ENCODE results near the gene SLC9A3.

DNA sequence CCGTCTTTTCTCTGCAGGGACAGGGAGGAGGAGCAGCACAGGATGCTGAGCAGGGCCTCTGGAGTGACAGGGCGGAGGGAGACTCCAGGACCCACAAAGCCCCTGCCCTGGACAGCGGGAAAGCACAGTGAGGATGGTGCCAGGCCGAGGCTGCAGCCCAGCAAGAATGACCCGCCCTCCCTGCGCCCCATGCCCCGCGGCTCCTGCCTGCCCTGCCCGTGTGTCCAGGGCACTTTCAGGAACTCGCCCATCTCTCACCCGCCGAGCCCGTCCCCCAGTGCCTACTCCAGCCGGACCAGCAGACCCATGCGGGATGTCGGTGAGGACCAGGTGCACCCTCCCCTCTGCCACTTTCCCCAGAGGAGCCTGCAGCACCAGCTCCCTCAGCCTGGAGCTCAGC, 90.4 kb downstream of the SLC9A3 start:
- TF ChIP-seq POLR2A (IDR thresholded peaks at IDR 0.05; ENCODE audit: borderline replicate concordance, extremely low read depth, insufficient read depth, insufficient read length) = no peak
- TF ChIP-seq, protein P1, sequence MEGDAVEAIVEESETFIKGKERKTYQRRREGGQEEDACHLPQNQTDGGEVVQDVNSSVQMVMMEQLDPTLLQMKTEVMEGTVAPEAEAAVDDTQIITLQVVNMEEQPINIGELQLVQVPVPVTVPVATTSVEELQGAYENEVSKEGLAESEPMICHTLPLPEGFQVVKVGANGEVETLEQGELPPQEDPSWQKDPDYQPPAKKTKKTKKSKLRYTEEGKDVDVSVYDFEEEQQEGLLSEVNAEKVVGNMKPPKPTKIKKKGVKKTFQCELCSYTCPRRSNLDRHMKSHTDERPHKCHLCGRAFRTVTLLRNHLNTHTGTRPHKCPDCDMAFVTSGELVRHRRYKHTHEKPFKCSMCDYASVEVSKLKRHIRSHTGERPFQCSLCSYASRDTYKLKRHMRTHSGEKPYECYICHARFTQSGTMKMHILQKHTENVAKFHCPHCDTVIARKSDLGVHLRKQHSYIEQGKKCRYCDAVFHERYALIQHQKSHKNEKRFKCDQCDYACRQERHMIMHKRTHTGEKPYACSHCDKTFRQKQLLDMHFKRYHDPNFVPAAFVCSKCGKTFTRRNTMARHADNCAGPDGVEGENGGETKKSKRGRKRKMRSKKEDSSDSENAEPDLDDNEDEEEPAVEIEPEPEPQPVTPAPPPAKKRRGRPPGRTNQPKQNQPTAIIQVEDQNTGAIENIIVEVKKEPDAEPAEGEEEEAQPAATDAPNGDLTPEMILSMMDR (IDR thresholded peaks at IDR 0.05 in 2 of 3, conservative IDR thresholded peaks at IDR 0.05 in 1 of 3; ENCODE audit: borderline replicate concordance in 1 of 3, insufficient read depth in 1 of 3, low read depth in 2 of 3, low read length in 2 of 3) = no peak
- TF ChIP-seq EZH2 (IDR thresholded peaks at IDR 0.05) = no peak
- TF ChIP-seq, protein P2, sequence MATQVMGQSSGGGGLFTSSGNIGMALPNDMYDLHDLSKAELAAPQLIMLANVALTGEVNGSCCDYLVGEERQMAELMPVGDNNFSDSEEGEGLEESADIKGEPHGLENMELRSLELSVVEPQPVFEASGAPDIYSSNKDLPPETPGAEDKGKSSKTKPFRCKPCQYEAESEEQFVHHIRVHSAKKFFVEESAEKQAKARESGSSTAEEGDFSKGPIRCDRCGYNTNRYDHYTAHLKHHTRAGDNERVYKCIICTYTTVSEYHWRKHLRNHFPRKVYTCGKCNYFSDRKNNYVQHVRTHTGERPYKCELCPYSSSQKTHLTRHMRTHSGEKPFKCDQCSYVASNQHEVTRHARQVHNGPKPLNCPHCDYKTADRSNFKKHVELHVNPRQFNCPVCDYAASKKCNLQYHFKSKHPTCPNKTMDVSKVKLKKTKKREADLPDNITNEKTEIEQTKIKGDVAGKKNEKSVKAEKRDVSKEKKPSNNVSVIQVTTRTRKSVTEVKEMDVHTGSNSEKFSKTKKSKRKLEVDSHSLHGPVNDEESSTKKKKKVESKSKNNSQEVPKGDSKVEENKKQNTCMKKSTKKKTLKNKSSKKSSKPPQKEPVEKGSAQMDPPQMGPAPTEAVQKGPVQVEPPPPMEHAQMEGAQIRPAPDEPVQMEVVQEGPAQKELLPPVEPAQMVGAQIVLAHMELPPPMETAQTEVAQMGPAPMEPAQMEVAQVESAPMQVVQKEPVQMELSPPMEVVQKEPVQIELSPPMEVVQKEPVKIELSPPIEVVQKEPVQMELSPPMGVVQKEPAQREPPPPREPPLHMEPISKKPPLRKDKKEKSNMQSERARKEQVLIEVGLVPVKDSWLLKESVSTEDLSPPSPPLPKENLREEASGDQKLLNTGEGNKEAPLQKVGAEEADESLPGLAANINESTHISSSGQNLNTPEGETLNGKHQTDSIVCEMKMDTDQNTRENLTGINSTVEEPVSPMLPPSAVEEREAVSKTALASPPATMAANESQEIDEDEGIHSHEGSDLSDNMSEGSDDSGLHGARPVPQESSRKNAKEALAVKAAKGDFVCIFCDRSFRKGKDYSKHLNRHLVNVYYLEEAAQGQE (IDR thresholded peaks at IDR 0.05; ENCODE audit: low read depth) = no peak
- no peak for TF ChIP-seq EZH2phosphoT487 (IDR thresholded peaks at IDR 0.05; ENCODE audit: borderline replicate concordance)
- no peak for TF ChIP-seq YY1 (IDR thresholded peaks at IDR 0.05; ENCODE audit: extremely low read depth, insufficient replicate concordance, low read depth, low read length)
- no peak for TF ChIP-seq ZNF274 (IDR thresholded peaks at IDR 0.05; ENCODE audit: low read depth, low read length)
- TF ChIP-seq RAD21 (IDR thresholded peaks at IDR 0.05; ENCODE audit: low read depth) = no peak
- no peak for TF ChIP-seq SRF (IDR thresholded peaks at IDR 0.05; ENCODE audit: low read depth)
- TF ChIP-seq CBX3 (IDR thresholded peaks at IDR 0.05; ENCODE audit: low read depth) = no peak
- no peak for TF ChIP-seq POLR2AphosphoS5 (IDR thresholded peaks at IDR 0.05; ENCODE audit: low read depth, low read length)
- TF ChIP-seq EGR1 (IDR thresholded peaks at IDR 0.05; ENCODE audit: low read depth) = no peak
- TF ChIP-seq, protein P3, sequence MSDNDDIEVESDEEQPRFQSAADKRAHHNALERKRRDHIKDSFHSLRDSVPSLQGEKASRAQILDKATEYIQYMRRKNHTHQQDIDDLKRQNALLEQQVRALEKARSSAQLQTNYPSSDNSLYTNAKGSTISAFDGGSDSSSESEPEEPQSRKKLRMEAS (IDR thresholded peaks at IDR 0.05) = no peak
- TF ChIP-seq CEBPB (IDR thresholded peaks at IDR 0.05; ENCODE audit: low read depth) = no peak
